ENCODE results near the gene ZNF888.
A peak's percentile ranks its signal among the peaks of the same experiment; 100 is the strongest.
"Not testable (repeated sequence)": the region's sequence is repeated elsewhere in the genome, so short reads cannot be mapped to it uniquely, and the experiment has no call there.

ZNF888 gene

GRCh38 chr19:52891336-52891735 is 31.9 kb downstream of the ZNF888 start:
- H3K4me3 ChIP-seq (ENCODE audit: low read length): no peak overlapping the region
- no peak for DNase-seq (ENCODE audit: low read depth, low spot score)

DNA sequence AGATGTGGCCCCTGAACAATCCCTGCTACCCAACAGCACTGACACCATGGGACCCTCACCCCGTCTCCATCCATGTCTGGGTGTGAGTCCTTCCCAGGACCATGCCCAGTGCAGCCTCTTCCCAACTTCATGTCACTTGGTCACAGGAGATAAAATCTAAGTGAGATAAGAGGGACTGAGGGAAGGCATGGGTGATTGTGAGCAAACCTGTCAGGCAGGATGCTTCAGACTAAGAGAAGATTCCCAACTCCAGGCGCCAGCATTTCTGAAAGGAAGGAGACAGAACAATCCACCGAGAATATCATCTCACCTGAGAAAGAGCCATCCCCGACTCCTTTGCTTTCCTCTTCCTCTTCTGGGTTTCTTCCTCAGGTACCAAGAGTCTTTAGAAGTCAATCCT is 33.3 kb downstream of the ZNF888 start:
- no peak for DNase-seq (ENCODE audit: low read depth, low spot score)
- H3K4me3 ChIP-seq (ENCODE audit: low read length): no peak overlapping the region

GRCh38 chr19:52889076-52889475 is 34.2 kb downstream of the ZNF888 start:
- no peak for DNase-seq (ENCODE audit: low read depth, low spot score)
- H3K4me3 ChIP-seq (ENCODE audit: low read length): no peak overlapping the region

DNA sequence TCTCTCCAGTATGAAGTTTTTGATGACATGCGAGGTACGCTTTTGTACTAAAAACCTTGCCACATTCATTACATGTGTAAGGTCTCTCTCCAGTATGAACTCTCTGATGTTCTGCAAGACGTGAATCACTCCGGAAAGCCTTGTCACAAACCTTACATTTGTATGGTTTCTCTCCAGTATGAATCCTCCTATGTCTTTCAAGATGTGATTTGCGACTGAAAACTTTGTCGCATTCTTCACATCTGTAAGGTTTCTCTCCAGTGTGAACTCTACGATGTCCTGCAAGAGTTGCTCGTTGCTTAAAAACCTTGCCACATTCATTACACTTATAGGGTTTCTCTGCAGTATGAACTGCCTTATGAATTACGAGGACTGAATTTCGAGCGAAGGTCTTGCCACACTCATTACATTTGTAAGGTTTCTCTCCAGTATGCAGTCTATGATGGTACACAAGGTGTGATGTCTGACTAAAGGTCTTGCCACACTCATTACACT is 42.3 kb downstream of the ZNF888 start:
- DNase-seq (ENCODE audit: low read depth, low spot score): no peak

GRCh38 chr19:52872996-52873395 is 50.2 kb downstream of the ZNF888 start:
- DNase-seq (ENCODE audit: low read depth, low spot score); H3K4me3 ChIP-seq (ENCODE audit: low read length): not testable (repeated sequence)

More for the DNA sequence above, 42.3 kb downstream of the ZNF888 start:
- H3K4me3 ChIP-seq (ENCODE audit: low read length): no peak overlapping the region

DNA sequence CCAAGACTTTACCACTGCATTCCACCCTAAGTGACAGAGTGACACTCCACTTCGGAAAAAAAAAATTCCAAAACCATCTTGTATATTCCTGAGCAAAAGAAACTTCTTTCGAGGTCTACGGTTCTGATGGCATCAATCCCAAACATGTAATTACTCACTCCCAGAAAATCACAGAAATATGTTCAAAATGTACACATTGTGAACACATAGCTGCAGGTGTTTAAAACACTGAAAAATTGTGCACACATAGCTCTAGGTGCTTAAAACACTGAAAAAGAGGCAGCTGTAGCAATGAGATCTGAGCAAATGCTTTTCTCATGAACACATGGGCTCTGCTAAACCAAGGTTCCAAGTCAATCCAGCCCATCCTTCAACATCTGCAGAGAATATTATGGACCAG is 51.8 kb downstream of the ZNF888 start:
- no peak overlapping the region for H3K4me3 ChIP-seq (ENCODE audit: low read length)
- DNase-seq (ENCODE audit: low read depth, low spot score): no peak

DNA sequence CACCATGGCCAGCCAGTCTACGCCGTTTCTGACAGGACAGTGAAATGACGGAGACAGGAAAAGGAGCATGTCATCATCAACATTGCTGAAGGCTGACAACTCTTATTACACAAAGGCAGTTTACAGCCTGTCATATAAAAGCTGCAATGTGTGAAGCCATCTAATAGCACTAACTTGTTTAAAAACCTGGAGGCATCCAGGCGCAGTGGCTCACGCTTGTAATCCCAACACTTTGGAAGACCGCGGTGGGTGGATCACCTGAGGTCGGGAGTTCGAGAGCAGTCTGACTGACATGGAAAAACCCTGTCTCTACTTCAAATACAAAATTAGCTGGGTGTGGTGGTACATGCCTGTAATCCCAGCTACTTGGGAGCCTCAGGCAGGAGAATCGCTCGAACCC is 55.2 kb downstream of the ZNF888 start:
- not testable (repeated sequence) for H3K4me3 ChIP-seq (ENCODE audit: low read length); DNase-seq (ENCODE audit: low read depth, low spot score)

- DNase-seq (ENCODE audit: low read depth, low spot score): peak; percentile 44
- H3K4me3 ChIP-seq (ENCODE audit: low read length): peak within 1 kb of the TSS; percentile 74
Observed at GRCh38 chr19:52857378-52858191, 65.6 kb downstream of the ZNF888 start, which contains the start of gene ZNF468. TSS of gene ZNF468 (minus strand) at chr19:52857619. CDS start at chr19:52854272, 3,347 bp downstream.

- not testable (repeated sequence) for DNase-seq (ENCODE audit: low read depth, low spot score)
- peak overlapping the region; percentile 74 for H3K4me3 ChIP-seq (ENCODE audit: low read length)
Observed at GRCh38 chr19:52856540-52857377, 66.5 kb downstream of the ZNF888 start.

All from Jurkat, Clone E6-1 (cell line).